ENCODE measurements around the gene COL18A1. TPM values are rescaled to one million over a fixed set of nuclear protein-coding genes. Genes with fewer than 3 reads are reported as not detected.

The COL18A1 gene
- total and polyA plus RNA-seq, 9 of the 15 experiments (the other 6 are each of a cell fraction or from before 2014, with no cell fraction given), result 0.14 to 16.4 (median 2.0) TPM

DNA sequence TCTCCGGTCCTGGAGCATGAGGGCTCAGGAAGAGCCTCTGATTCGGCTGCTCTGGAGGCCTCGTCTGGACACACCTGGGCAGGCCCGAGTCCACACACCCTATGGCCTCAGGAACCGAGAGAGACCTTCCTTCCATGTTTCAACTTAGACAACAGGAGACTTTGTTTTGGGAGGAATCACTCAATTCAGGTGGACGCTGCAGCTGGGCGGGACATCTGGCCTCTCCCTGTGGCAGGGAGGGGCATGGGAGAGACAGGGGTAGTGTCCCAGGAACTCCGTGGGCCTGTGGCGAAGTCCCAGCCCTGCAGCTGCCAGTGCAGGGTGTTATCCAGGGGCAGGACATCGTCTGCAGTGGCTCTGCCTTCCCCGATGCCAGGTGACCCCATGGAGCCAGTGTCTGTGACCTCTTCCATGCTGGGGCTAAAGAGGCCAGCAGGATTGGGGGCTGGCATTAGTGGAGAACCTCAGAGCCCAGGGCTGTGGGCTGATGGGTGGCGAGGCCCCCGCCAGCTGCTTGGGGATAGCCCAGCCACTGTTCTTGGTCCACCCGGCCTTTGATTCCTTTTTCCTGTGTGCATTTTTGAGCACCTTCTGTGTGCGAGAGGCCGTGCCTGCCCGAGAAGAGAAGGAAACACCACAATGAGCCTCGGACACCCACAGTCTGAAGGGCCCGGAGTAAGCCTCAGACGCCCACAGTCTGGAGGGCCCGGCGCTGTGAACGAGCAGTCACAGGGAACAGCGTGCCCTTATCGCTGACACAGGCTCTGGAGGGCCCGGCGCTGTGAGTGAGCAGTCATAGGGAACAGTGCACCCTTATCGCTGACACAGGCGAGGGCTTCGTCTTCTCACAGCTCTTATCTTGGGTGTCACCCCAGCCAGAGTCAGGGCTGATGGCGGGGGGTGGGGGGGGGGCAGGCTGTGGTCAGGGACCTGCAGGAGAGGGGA lies 6.2 kb downstream of the COL18A1 start (continued):
- TF ChIP-seq, protein P1, sequence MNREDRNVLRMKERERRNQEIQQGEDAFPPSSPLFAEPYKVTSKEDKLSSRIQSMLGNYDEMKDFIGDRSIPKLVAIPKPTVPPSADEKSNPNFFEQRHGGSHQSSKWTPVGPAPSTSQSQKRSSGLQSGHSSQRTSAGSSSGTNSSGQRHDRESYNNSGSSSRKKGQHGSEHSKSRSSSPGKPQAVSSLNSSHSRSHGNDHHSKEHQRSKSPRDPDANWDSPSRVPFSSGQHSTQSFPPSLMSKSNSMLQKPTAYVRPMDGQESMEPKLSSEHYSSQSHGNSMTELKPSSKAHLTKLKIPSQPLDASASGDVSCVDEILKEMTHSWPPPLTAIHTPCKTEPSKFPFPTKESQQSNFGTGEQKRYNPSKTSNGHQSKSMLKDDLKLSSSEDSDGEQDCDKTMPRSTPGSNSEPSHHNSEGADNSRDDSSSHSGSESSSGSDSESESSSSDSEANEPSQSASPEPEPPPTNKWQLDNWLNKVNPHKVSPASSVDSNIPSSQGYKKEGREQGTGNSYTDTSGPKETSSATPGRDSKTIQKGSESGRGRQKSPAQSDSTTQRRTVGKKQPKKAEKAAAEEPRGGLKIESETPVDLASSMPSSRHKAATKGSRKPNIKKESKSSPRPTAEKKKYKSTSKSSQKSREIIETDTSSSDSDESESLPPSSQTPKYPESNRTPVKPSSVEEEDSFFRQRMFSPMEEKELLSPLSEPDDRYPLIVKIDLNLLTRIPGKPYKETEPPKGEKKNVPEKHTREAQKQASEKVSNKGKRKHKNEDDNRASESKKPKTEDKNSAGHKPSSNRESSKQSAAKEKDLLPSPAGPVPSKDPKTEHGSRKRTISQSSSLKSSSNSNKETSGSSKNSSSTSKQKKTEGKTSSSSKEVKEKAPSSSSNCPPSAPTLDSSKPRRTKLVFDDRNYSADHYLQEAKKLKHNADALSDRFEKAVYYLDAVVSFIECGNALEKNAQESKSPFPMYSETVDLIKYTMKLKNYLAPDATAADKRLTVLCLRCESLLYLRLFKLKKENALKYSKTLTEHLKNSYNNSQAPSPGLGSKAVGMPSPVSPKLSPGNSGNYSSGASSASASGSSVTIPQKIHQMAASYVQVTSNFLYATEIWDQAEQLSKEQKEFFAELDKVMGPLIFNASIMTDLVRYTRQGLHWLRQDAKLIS (CRISPR knock-in tag; IDR thresholded peaks at IDR 0.05), result peak; percentile 70; the same call in 1 of the 2 replicates
- TF ChIP-seq ZC3H11A (IDR thresholded peaks at IDR 0.05; ENCODE audit: low read depth, low read length) (no peak), STAT5B (CRISPR knock-in tag; IDR thresholded peaks at IDR 0.05) (no peak), SIX5 (IDR thresholded peaks at IDR 0.05; ENCODE audit: borderline replicate concordance in 1 of 2, insufficient read depth in 1 of 2, low read depth in 1 of 2, low read length in 2 of 2) (no peak), SRSF1 (IDR thresholded peaks at IDR 0.05; ENCODE audit: low read depth, low read length) (no peak), CHCHD3 (CRISPR knock-in tag; IDR thresholded peaks at IDR 0.05) (no peak), NFE2L1 (tag; IDR thresholded peaks at IDR 0.05; ENCODE audit: borderline replicate concordance, low read depth) (no peak), POLR2AphosphoS2 (IDR thresholded peaks at IDR 0.05; ENCODE audit: low read length) (no peak)
- TF ChIP-seq, protein P2, sequence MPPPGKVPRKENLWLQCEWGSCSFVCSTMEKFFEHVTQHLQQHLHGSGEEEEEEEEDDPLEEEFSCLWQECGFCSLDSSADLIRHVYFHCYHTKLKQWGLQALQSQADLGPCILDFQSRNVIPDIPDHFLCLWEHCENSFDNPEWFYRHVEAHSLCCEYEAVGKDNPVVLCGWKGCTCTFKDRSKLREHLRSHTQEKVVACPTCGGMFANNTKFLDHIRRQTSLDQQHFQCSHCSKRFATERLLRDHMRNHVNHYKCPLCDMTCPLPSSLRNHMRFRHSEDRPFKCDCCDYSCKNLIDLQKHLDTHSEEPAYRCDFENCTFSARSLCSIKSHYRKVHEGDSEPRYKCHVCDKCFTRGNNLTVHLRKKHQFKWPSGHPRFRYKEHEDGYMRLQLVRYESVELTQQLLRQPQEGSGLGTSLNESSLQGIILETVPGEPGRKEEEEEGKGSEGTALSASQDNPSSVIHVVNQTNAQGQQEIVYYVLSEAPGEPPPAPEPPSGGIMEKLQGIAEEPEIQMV (tag; conservative IDR thresholded peaks at IDR 0.05; ENCODE audit: low read depth), result no peak; the same call in 1 of the 2 replicates
- TF ChIP-seq, protein P3, sequence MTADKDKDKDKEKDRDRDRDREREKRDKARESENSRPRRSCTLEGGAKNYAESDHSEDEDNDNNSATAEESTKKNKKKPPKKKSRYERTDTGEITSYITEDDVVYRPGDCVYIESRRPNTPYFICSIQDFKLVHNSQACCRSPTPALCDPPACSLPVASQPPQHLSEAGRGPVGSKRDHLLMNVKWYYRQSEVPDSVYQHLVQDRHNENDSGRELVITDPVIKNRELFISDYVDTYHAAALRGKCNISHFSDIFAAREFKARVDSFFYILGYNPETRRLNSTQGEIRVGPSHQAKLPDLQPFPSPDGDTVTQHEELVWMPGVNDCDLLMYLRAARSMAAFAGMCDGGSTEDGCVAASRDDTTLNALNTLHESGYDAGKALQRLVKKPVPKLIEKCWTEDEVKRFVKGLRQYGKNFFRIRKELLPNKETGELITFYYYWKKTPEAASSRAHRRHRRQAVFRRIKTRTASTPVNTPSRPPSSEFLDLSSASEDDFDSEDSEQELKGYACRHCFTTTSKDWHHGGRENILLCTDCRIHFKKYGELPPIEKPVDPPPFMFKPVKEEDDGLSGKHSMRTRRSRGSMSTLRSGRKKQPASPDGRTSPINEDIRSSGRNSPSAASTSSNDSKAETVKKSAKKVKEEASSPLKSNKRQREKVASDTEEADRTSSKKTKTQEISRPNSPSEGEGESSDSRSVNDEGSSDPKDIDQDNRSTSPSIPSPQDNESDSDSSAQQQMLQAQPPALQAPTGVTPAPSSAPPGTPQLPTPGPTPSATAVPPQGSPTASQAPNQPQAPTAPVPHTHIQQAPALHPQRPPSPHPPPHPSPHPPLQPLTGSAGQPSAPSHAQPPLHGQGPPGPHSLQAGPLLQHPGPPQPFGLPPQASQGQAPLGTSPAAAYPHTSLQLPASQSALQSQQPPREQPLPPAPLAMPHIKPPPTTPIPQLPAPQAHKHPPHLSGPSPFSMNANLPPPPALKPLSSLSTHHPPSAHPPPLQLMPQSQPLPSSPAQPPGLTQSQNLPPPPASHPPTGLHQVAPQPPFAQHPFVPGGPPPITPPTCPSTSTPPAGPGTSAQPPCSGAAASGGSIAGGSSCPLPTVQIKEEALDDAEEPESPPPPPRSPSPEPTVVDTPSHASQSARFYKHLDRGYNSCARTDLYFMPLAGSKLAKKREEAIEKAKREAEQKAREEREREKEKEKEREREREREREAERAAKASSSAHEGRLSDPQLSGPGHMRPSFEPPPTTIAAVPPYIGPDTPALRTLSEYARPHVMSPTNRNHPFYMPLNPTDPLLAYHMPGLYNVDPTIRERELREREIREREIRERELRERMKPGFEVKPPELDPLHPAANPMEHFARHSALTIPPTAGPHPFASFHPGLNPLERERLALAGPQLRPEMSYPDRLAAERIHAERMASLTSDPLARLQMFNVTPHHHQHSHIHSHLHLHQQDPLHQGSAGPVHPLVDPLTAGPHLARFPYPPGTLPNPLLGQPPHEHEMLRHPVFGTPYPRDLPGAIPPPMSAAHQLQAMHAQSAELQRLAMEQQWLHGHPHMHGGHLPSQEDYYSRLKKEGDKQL (CRISPR knock-in tag; IDR thresholded peaks at IDR 0.05; ENCODE audit: borderline replicate concordance), result no peak
- TF ChIP-seq, protein P4, sequence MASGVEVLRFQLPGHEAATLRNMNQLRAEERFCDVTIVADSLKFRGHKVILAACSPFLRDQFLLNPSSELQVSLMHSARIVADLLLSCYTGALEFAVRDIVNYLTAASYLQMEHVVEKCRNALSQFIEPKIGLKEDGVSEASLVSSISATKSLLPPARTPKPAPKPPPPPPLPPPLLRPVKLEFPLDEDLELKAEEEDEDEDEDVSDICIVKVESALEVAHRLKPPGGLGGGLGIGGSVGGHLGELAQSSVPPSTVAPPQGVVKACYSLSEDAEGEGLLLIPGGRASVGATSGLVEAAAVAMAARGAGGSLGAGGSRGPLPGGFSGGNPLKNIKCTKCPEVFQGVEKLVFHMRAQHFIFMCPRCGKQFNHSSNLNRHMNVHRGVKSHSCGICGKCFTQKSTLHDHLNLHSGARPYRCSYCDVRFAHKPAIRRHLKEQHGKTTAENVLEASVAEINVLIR (CRISPR knock-in tag; IDR thresholded peaks at IDR 0.05), result peak; percentile 37
